Measurements from ENCODE around the gene ZNF385B. TPM values are rescaled to one million over a fixed set of nuclear protein-coding genes. Genes with fewer than 3 reads are reported as not detected.

The ZNF385B gene
- polyA plus RNA-seq, 1 of the 3 experiments (the other 2 are of a cell fraction): 0.16 TPM

- Histone ChIP-seq H3K79me2 (ENCODE audit: insufficient read depth) (no peaks in the 10 kb centered on the region), H3K36me3 (replicated peaks in 1 of 2; ENCODE audit: control insufficient read depth in 1 of 2, insufficient read depth in 2 of 2, low read length in 1 of 2) (no peaks in the 10 kb centered on the region), H2AFZ (ENCODE audit: low read depth) (no peak overlapping the region), H3F3A (replicated peaks; ENCODE audit: insufficient read depth) (peaks cover 4% of the 10 kb centered on the region), H3K4me1 (ENCODE audit: control insufficient read depth in 1 of 2, insufficient read depth in 2 of 2, low read depth in 1 of 2, low read length in 1 of 2) (no peaks in the 10 kb centered on the region), H3K27ac (ENCODE audit: low read depth in 2 of 2, low read length in 1 of 2) (no peak overlapping the region), H3K4me2 (no peak overlapping the region), H3K9ac (no peak overlapping the region), H3K27me3 (ENCODE audit: insufficient read depth) (no peaks in the 10 kb centered on the region), H3K4me3 (ENCODE audit: low read depth in 2 of 2, low read length in 1 of 2) (no peak overlapping the region), H3K9me3 (no peaks in the 10 kb centered on the region), H3K9me2 (no peaks in the 10 kb centered on the region), H4K20me1 (ENCODE audit: insufficient read depth) (no peaks in the 10 kb centered on the region)
- no peak for TF ChIP-seq RAD21 (IDR thresholded peaks at IDR 0.05; ENCODE audit: low read length)
- TF ChIP-seq SMC3 (IDR thresholded peaks at IDR 0.05; ENCODE audit: low read depth, low read length): no peak
- TF ChIP-seq MXI1 (IDR thresholded peaks at IDR 0.05; ENCODE audit: low read depth, low read length): no peak
- no peak for TF ChIP-seq REST (IDR thresholded peaks at IDR 0.05; ENCODE audit: low read depth, low read length)
- no peak for TF ChIP-seq GABPA (IDR thresholded peaks at IDR 0.05; ENCODE audit: low read depth)
- TF ChIP-seq TCF12 (IDR thresholded peaks at IDR 0.05): no peak
- no peak for TF ChIP-seq USF1 (IDR thresholded peaks at IDR 0.05; ENCODE audit: borderline replicate concordance, low read depth)
- no peak for TF ChIP-seq RXRA (IDR thresholded peaks at IDR 0.05; ENCODE audit: borderline replicate concordance, low read depth)
- no peak for TF ChIP-seq MEF2A (IDR thresholded peaks at IDR 0.05; ENCODE audit: borderline replicate concordance, low read depth)
- no peak for TF ChIP-seq POLR2AphosphoS5 (IDR thresholded peaks at IDR 0.05; ENCODE audit: low read depth, low read length)
- TF ChIP-seq NRF1 (IDR thresholded peaks at IDR 0.05; ENCODE audit: low read depth, low read length): no peak
- DNase-seq: no peak
- ChIA-PET POLR2A (no interaction called here), CTCF (no interaction called here)
- WGBS (ENCODE audit: low lambda C conversion rate): 76% methylated on average over 3 of the region's 3 CpGs
Observed at GRCh38 chr2:179543361-179543901, 318.0 kb downstream of the ZNF385B start.

- H3F3A ChIP-seq (replicated peaks; ENCODE audit: insufficient read depth): peaks cover 7% of the 10 kb centered on the region
- H3K9me2 ChIP-seq: no peaks in the 10 kb centered on the region
- no peak for DNase-seq
- POLR2A ChIA-PET: no interaction called here
- CTCF ChIA-PET: no interaction called here
- no peak overlapping the region for H2AFZ ChIP-seq (ENCODE audit: low read depth)
- H3K27ac ChIP-seq (ENCODE audit: low read depth in 2 of 2, low read length in 1 of 2): no peak overlapping the region
- H4K20me1 ChIP-seq (ENCODE audit: insufficient read depth): no peaks in the 10 kb centered on the region
- H3K9me3 ChIP-seq: no peaks in the 10 kb centered on the region
- no peak overlapping the region for H3K4me3 ChIP-seq (ENCODE audit: low read depth in 2 of 2, low read length in 1 of 2)
- no peak overlapping the region for H3K9ac ChIP-seq
- H3K36me3 ChIP-seq (replicated peaks in 1 of 2; ENCODE audit: control insufficient read depth in 1 of 2, insufficient read depth in 2 of 2, low read length in 1 of 2): no peaks in the 10 kb centered on the region
- no peaks in the 10 kb centered on the region for H3K27me3 ChIP-seq (ENCODE audit: insufficient read depth)
- H3K4me2 ChIP-seq: no peak overlapping the region
- 92% methylated on average over 4 of the region's 4 CpGs for WGBS (ENCODE audit: low lambda C conversion rate)
- H3K79me2 ChIP-seq (ENCODE audit: insufficient read depth): no peaks in the 10 kb centered on the region
- no peaks in the 10 kb centered on the region for H3K4me1 ChIP-seq (ENCODE audit: control insufficient read depth in 1 of 2, insufficient read depth in 2 of 2, low read depth in 1 of 2, low read length in 1 of 2)
- no peak for TF ChIP-seq MEF2A (IDR thresholded peaks at IDR 0.05; ENCODE audit: borderline replicate concordance, low read depth)
- no peak for TF ChIP-seq TCF12 (IDR thresholded peaks at IDR 0.05)
- TF ChIP-seq GATA2 (CRISPR knock-in tag; IDR thresholded peaks at IDR 0.05): no peak
- TF ChIP-seq NRF1 (IDR thresholded peaks at IDR 0.05; ENCODE audit: low read depth, low read length): no peak
- TF ChIP-seq YY1 (IDR thresholded peaks at IDR 0.05; ENCODE audit: low read depth): no peak
- TF ChIP-seq EP300 (IDR thresholded peaks at IDR 0.05; ENCODE audit: borderline replicate concordance in 1 of 2, low read depth in 1 of 2, low read length in 1 of 2): no peak
- no peak for TF ChIP-seq GABPA (IDR thresholded peaks at IDR 0.05; ENCODE audit: low read depth)
- no peak for TF ChIP-seq RAD21 (IDR thresholded peaks at IDR 0.05; ENCODE audit: low read length)
- TF ChIP-seq ELF1 (IDR thresholded peaks at IDR 0.05): no peak
Observed at GRCh38 chr2:179541586-179541985, 319.8 kb downstream of the ZNF385B start.
